Osteocyte (in vitro differentiated cells): ENCODE measurements around the gene STPG1. TPM values are rescaled to one million over a fixed set of nuclear protein-coding genes. Genes with fewer than 3 reads are reported as not detected.

ENCODE experiments used
- DNase-seq: peaks from one replicate; pipeline ENCODE4 v3.0.0; 2021; ENCODE audit warnings: mixed read lengths; ENCODE audit not compliant: unreplicated experiment; ENCODE audit errors: extremely low spot score
- H3K27ac Mint-ChIP-seq: one replicate; pipeline ENCODE4 v1.8.0; 2021; ENCODE audit warnings: mild to moderate bottlenecking, mixed read lengths; ENCODE audit not compliant: unreplicated experiment
- H3K27me3 Mint-ChIP-seq: one replicate; pipeline ENCODE4 v1.8.0; 2021; ENCODE audit warnings: mixed read lengths; ENCODE audit not compliant: unreplicated experiment
- H3K36me3 Mint-ChIP-seq: one replicate; pipeline ENCODE4 v1.8.0; 2021; ENCODE audit warnings: mixed read lengths; ENCODE audit not compliant: unreplicated experiment
- H3K4me1 Mint-ChIP-seq: one replicate; pipeline ENCODE4 v1.8.0; 2021; ENCODE audit warnings: mixed read lengths; ENCODE audit not compliant: unreplicated experiment
- H3K4me3 Mint-ChIP-seq: one replicate; pipeline ENCODE4 v1.8.0; 2021; ENCODE audit warnings: mild to moderate bottlenecking, moderate library complexity, mixed read lengths; ENCODE audit not compliant: unreplicated experiment
- H3K9me3 Mint-ChIP-seq: one replicate; pipeline ENCODE4 v1.8.0; 2021; ENCODE audit warnings: mixed read lengths; ENCODE audit not compliant: unreplicated experiment
- total RNA-seq: library from RNA; stranded (reverse); gene quantifications from 2 replicates; pipeline ENCODE4 v1.2.1, GENCODE V29; 2021
- TF ChIP-seq, protein P1 (sequence below): fragments of 200-600 bp; sonication (generic); IDR thresholded peaks from 2 replicates; pipeline ENCODE4 v1.5.0; 2021; ENCODE audit warnings: antibody characterized with exemption, mild to moderate bottlenecking, moderate library complexity

The STPG1 gene
- total RNA-seq, 1 donor from 2014 or later, result 5.3 TPM

DNA sequence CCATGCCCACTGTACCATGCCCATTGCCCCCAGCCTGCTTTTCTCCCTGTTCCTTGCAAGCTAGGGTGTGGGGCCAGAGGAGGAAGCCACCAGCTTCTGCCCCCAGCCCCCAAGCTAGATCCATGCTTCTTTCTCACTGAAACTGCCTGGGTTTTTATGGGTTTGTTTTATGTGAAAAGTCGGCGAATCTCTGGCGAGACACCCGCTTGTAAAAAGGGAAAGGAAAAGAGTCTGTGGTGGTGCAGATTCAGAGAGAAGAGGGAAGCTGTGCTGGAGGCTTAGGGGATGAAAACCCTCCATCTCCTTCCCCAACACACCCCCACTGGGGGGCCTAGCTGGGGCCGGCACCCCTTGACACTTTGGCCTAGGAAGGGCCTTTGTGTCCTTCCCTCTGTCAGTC is 68.2 kb downstream of the STPG1 start:
- Mint-ChIP-seq H3K4me1 (peaks cover 8% of the 10 kb centered on the region), H3K36me3 (no peaks in the 10 kb centered on the region), H3K27ac (no peak overlapping the region), H3K9me3 (no peaks in the 10 kb centered on the region), H3K4me3 (no peak overlapping the region), H3K27me3 (no peaks in the 10 kb centered on the region)
- TF ChIP-seq, protein P1, sequence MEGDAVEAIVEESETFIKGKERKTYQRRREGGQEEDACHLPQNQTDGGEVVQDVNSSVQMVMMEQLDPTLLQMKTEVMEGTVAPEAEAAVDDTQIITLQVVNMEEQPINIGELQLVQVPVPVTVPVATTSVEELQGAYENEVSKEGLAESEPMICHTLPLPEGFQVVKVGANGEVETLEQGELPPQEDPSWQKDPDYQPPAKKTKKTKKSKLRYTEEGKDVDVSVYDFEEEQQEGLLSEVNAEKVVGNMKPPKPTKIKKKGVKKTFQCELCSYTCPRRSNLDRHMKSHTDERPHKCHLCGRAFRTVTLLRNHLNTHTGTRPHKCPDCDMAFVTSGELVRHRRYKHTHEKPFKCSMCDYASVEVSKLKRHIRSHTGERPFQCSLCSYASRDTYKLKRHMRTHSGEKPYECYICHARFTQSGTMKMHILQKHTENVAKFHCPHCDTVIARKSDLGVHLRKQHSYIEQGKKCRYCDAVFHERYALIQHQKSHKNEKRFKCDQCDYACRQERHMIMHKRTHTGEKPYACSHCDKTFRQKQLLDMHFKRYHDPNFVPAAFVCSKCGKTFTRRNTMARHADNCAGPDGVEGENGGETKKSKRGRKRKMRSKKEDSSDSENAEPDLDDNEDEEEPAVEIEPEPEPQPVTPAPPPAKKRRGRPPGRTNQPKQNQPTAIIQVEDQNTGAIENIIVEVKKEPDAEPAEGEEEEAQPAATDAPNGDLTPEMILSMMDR, result no peak
- no peak for DNase-seq

GRCh38 chr1:24344090-24344742 is 69.4 kb downstream of the STPG1 start:
- Mint-ChIP-seq H3K36me3 (no peaks in the 10 kb centered on the region), H3K27me3 (no peaks in the 10 kb centered on the region), H3K9me3 (no peaks in the 10 kb centered on the region), H3K4me3 (no peak overlapping the region), H3K4me1 (peaks cover 10% of the 10 kb centered on the region), H3K27ac (no peak overlapping the region)
- TF ChIP-seq, protein P1, result no peak
- no peak for DNase-seq

DNA sequence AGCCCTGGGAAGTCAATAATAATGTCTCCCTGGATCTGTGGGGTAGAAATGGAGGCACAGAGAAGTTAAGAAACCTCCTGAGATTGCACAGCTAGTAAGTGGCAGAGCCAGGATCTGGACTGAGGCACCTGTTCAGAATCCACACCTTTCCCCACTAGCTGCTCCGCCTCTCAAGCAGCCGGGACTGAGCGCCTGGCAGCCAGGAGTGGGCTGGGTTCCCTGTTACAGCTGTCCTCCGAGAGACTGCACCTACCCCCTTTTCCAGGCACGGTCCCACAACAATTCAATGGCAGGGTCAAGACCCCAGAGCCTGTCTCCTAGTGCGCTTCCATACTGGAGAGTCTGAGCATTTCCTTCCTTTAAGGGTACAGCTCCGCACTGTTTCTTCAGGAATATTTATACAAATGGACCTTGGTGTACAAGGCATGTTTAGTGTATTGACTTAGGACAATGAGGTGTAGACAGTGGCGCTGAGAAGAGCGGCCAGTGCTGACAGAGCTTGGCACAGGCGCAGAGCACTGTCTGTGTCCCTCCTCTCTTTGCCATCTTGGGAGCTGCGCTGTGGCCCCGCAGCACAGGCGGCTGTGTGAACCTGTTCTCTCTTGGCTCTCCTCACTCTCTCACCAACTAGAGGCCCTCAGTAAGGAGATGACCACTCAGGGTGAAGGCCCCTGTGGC is 70.0 kb downstream of the STPG1 start:
- no peak for DNase-seq
- peaks cover 10% of the 10 kb centered on the region for H3K4me1 Mint-ChIP-seq
- no peaks in the 10 kb centered on the region for H3K36me3 Mint-ChIP-seq
- H3K9me3 Mint-ChIP-seq, result no peaks in the 10 kb centered on the region
- no peak overlapping the region for H3K4me3 Mint-ChIP-seq
- H3K27me3 Mint-ChIP-seq, result no peaks in the 10 kb centered on the region
- no peak overlapping the region for H3K27ac Mint-ChIP-seq
- TF ChIP-seq, protein P1, result no peak

DNA sequence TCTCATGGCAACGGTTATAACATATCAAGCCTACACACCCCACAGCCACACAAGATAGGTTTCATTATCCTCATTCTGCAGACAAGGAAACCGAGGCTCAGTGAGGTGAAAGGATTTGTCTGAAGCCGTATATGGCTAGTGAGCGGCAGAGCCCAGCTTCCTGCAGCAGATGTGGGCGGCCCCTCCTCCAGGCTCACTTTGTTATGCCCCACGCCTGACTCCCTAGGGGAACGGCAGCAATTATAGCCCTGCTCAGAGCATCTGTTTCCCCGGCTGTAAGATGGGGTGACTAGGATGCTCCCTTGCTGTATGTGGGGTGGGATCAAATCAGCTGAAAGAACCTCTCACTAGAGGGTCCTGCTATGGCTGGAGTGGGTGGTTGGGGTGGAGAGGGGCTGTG is 72.3 kb downstream of the STPG1 start:
- no peak overlapping the region for H3K4me3 Mint-ChIP-seq
- no peak overlapping the region for H3K27ac Mint-ChIP-seq
- H3K36me3 Mint-ChIP-seq, result no peaks in the 10 kb centered on the region
- DNase-seq, result no peak
- H3K4me1 Mint-ChIP-seq, result peaks cover 15% of the 10 kb centered on the region
- TF ChIP-seq, protein P1, result no peak
- no peaks in the 10 kb centered on the region for H3K27me3 Mint-ChIP-seq
- no peaks in the 10 kb centered on the region for H3K9me3 Mint-ChIP-seq

DNA sequence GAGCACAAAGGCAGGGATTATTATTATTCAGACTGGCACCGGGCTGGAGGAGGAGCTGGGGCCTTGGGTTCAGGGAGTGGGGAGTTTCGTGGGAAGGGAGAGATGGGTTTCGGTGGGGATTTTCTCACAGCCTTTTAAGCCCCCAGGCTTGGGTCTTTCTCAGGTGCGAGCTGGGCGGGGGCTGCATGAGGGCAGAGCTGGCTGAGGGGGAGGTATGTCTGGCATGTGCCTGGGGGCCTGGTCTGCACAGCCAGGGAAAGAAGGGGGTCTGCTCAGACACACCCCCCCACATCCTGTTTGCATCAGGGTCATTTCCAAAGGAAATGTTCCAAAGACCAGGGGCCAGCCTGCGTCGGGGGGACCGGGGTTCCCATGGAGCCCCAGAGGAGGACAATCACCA is 72.8 kb downstream of the STPG1 start:
- Mint-ChIP-seq H3K27ac (no peak overlapping the region), H3K9me3 (no peaks in the 10 kb centered on the region), H3K36me3 (no peaks in the 10 kb centered on the region), H3K27me3 (no peaks in the 10 kb centered on the region), H3K4me3 (peak overlapping the region; percentile 4), H3K4me1 (peaks cover 20% of the 10 kb centered on the region)
- no peak for DNase-seq
- TF ChIP-seq, protein P1, result no peak
